H1 (cell line): Measurements from ENCODE around the gene KRT83. TPM values are rescaled to one million over a fixed set of nuclear protein-coding genes. Genes with fewer than 3 reads are reported as not detected.

ENCODE experiments used
- CTCF ChIA-PET: fragments of 300-600 bp; sonication (Branson Sonifier 250); formaldehyde crosslinking; loops from one replicate; lab custom pipeline; 2021; ENCODE audit not compliant: partially characterized antibody; lab: Charles Lee
- POLR2A ChIA-PET: fragments of 300-600 bp; sonication (Branson Sonifier 250); formaldehyde crosslinking; loops from one replicate; lab custom pipeline; 2021; ENCODE audit warnings: inconsistent platforms; ENCODE audit not compliant: partially characterized antibody; lab: Charles Lee
- DNase-seq, 2 experiments: peaks; one replicate each; pipeline versions ENCODE4 v3.0.0 to v3.0.0-alpha.2; 2010 to 2022; ENCODE audit warnings: low spot score in 2 of 2, low read depth in 1 of 2, mixed read lengths in 1 of 2
- FAIRE-seq: peaks from 2 replicates; lab custom pipeline; 2011; peaks lifted over from hg19 to GRCh38; lab: Jason Lieb, UNC
- H2AFZ ChIP-seq: 2 replicates; pipeline ENCODE4 v1.8.1; 2012; ENCODE audit warnings: low read length, inconsistent platforms
- H2AK5ac ChIP-seq: 2 replicates; pipeline ENCODE4 v1.6.1; 2013; ENCODE audit warnings: low read depth, low read length
- H2BK120ac ChIP-seq: replicated peaks from 2 replicates; pipeline ENCODE3; 2013; ENCODE audit warnings: low read depth, low read length, inconsistent platforms
- H2BK12ac ChIP-seq: 2 replicates; pipeline ENCODE4 v1.6.1; 2013; ENCODE audit warnings: low read depth, low read length
- H2BK15ac ChIP-seq: 2 replicates; pipeline ENCODE4 v1.6.1; 2013; ENCODE audit warnings: low read length
- H2BK20ac ChIP-seq: 2 replicates; pipeline ENCODE4 v1.6.1; 2013; ENCODE audit warnings: low read length
- H2BK5ac ChIP-seq: 2 replicates; pipeline ENCODE4 v1.6.1; 2013; ENCODE audit warnings: low read depth, low read length
- H3K14ac ChIP-seq: 2 replicates; pipeline ENCODE4 v1.6.1; 2013; ENCODE audit warnings: inconsistent platforms; ENCODE audit not compliant: insufficient read length
- H3K18ac ChIP-seq: 2 replicates; pipeline ENCODE4 v1.6.1; 2013; ENCODE audit warnings: low read length; ENCODE audit errors: extremely low read depth
- H3K23ac ChIP-seq: 2 replicates; pipeline ENCODE4 v1.6.1; 2013; ENCODE audit warnings: inconsistent platforms; ENCODE audit not compliant: insufficient read length
- H3K23me2 ChIP-seq: 2 replicates; pipeline ENCODE4 v1.6.1; 2013; ENCODE audit warnings: low read depth, low read length
- H3K27ac ChIP-seq: 2 replicates; pipeline ENCODE4 v1.6.1; 2011; ENCODE audit warnings: low read depth, low read length, inconsistent platforms
- H3K27me3 ChIP-seq, 4 experiments: replicated peaks in 1 of 4; 1 replicate in 1 of 4; 2 replicates in 3 of 4; pipeline versions ENCODE4 v1.6.1 to v1.8.1; 2011 to 2013; ENCODE audit warnings: low read length in 3 of 4, mild to moderate bottlenecking in 3 of 4, inconsistent platforms in 2 of 4, mixed read lengths in 2 of 4, moderate library complexity in 1 of 4; ENCODE audit not compliant: control insufficient read depth in 3 of 4, insufficient read depth in 3 of 4; ENCODE audit errors: extremely low read depth in 1 of 4
- H3K36me3 ChIP-seq, 4 experiments: 2 replicates each; pipeline versions ENCODE4 v1.6.1 to v1.8.1; 2011 to 2013; ENCODE audit warnings: mild to moderate bottlenecking in 4 of 4, low read length in 3 of 4, moderate library complexity in 2 of 4, control low read depth in 1 of 4, inconsistent platforms in 1 of 4; ENCODE audit not compliant: insufficient read depth in 4 of 4, control insufficient read depth in 2 of 4
- H3K4ac ChIP-seq: replicated peaks from 2 replicates; pipeline ENCODE3; 2013; ENCODE audit warnings: low read length, low read depth, mixed read lengths, inconsistent platforms; ENCODE audit not compliant: insufficient read length
- H3K4me1 ChIP-seq, 4 experiments: replicated peaks in 1 of 4; 1 replicate in 1 of 4; 2 replicates in 3 of 4; pipeline versions ENCODE4 v1.6.1 to v1.8.1; 2011 to 2013; ENCODE audit warnings: low read length in 3 of 4, inconsistent platforms in 2 of 4, mixed read lengths in 1 of 4; ENCODE audit not compliant: insufficient read depth in 4 of 4, control insufficient read depth in 3 of 4
- H3K4me2 ChIP-seq, 2 experiments: 2 replicates each; pipeline versions ENCODE4 v1.6.1 to v1.8.1; 2011 to 2013; ENCODE audit warnings: low read depth in 2 of 2, low read length in 2 of 2, control low read depth in 1 of 2, inconsistent platforms in 1 of 2, mild to moderate bottlenecking in 1 of 2; ENCODE audit not compliant: insufficient read depth in 1 of 2
- H3K4me3 ChIP-seq, 4 experiments: fragments of 200-600, 300-600 bp in 1 of 4; sonication (generic), shearing (Covaris generic), sonication (Bioruptor Twin) in 1 of 4; 2 replicates each; pipeline versions ENCODE4 v1.5.1 to v1.8.1; 2011 to 2016; ENCODE audit warnings: low read length in 4 of 4, low read depth in 3 of 4, control low read depth in 2 of 4, inconsistent platforms in 2 of 4, mild to moderate bottlenecking in 2 of 4, mixed read lengths in 1 of 4, moderate library complexity in 1 of 4; ENCODE audit not compliant: insufficient read depth in 2 of 4; ENCODE audit errors: extremely low read depth in 1 of 4
- H3K56ac ChIP-seq: replicated peaks from 2 replicates; pipeline ENCODE3; 2013; ENCODE audit warnings: low read depth, mild to moderate bottlenecking, mixed read lengths, low read length, inconsistent platforms; ENCODE audit not compliant: insufficient read length
- H3K79me1 ChIP-seq: 2 replicates; pipeline ENCODE4 v1.6.1; 2013; ENCODE audit warnings: low read depth, low read length, control low read depth
- H3K79me2 ChIP-seq, 2 experiments: 2 replicates each; pipeline versions ENCODE4 v1.6.1 to v1.8.1; 2012 to 2013; ENCODE audit warnings: low read length in 2 of 2, mild to moderate bottlenecking in 2 of 2, inconsistent platforms in 1 of 2; ENCODE audit not compliant: insufficient read depth in 2 of 2, control insufficient read depth in 1 of 2
- H3K9ac ChIP-seq, 4 experiments: replicated peaks in 1 of 4; 1 replicate in 1 of 4; 2 replicates in 3 of 4; pipeline versions ENCODE4 v1.6.1 to v1.8.1; 2011 to 2013; ENCODE audit warnings: low read depth in 3 of 4, low read length in 3 of 4, control low read depth in 2 of 4, mild to moderate bottlenecking in 2 of 4, moderate library complexity in 2 of 4, inconsistent platforms in 1 of 4; ENCODE audit errors: extremely low read depth in 1 of 4
- H3K9me3 ChIP-seq, 2 experiments: 2 replicates each; pipeline versions ENCODE4 v1.6.1 to v1.8.1; 2012 to 2013; ENCODE audit warnings: mild to moderate bottlenecking in 2 of 2, moderate library complexity in 2 of 2, control low read depth in 1 of 2, inconsistent platforms in 1 of 2, low read depth in 1 of 2, low read length in 1 of 2, mixed read lengths in 1 of 2; ENCODE audit not compliant: insufficient read depth in 2 of 2
- H4K20me1 ChIP-seq, 2 experiments: replicated peaks in 1 of 2; 2 replicates each; pipeline versions ENCODE3 to v1.8.1; 2011 to 2013; ENCODE audit warnings: inconsistent platforms in 2 of 2, low read length in 2 of 2, mild to moderate bottlenecking in 1 of 2; ENCODE audit not compliant: insufficient read depth in 2 of 2, control insufficient read depth in 1 of 2
- H4K5ac ChIP-seq: 2 replicates; pipeline ENCODE4 v1.6.1; 2013; ENCODE audit warnings: low read length, low read depth, mixed read lengths, inconsistent platforms; ENCODE audit not compliant: insufficient read length
- H4K8ac ChIP-seq: 2 replicates; pipeline ENCODE4 v1.8.0; 2013; ENCODE audit warnings: mild to moderate bottlenecking, moderate library complexity, low read length, inconsistent platforms; ENCODE audit not compliant: insufficient read depth; ENCODE audit errors: extremely low read depth
- H4K91ac ChIP-seq: replicated peaks from 2 replicates; pipeline ENCODE3; 2013; ENCODE audit warnings: low read length, mixed read lengths, inconsistent platforms; ENCODE audit not compliant: insufficient read length
- CHD1 ChIP-seq: IDR thresholded peaks from 2 replicates; pipeline ENCODE4 v1.6.1; 2012; ENCODE audit warnings: low read depth, low read length, improper control_type of control experiment
- MAFK ChIP-seq: IDR thresholded peaks from 2 replicates; pipeline ENCODE4 v1.6.1; 2012; ENCODE audit warnings: low read depth, mild to moderate bottlenecking, improper control_type of control experiment, low read length
- NRF1 ChIP-seq: IDR thresholded peaks from 2 replicates; pipeline ENCODE4 v1.6.1; 2011; ENCODE audit warnings: mild to moderate bottlenecking, low read depth, low read length, improper control_type of control experiment
- WGBS, 2 experiments: shearing (Covaris generic) in 1 of 2; methylation state at CpG; one replicate each; pipeline versions ENCODE4 v1.1.6 to v1.1.7; 2013 to 2015; ENCODE audit warnings: low lambda C conversion rate in 2 of 2, mixed read lengths in 2 of 2, inconsistent platforms in 1 of 2, low coverage in 1 of 2, missing lambda C conversion rate in 1 of 2; ENCODE audit not compliant: insufficient replicate concordance in 2 of 2, insufficient coverage in 1 of 2, insufficient read length in 1 of 2; ENCODE audit errors: extremely low coverage in 1 of 2, missing lambda C conversion rate in 1 of 2; 5-methylcytosine and 5-hydroxymethylcytosine counted together
- polyA plus RNA-seq, 7 experiments: library from polyadenylated mRNA; depleted of rRNA in 3 of 7; stranded (reverse) in 5 of 7; unstranded in 2 of 7; fragments of >200 nt in 5 of 7; fragments of 200-250 nt in 2 of 7; gene quantifications; 1 replicate in 5 of 7; 2 replicates in 1 of 7; 4 replicates in 1 of 7; pipeline versions ENCODE4 v1.2.1 to v1.2.3, GENCODE V29; 2011 to 2013; ENCODE audit warnings: missing spikeins in 2 of 7, mixed read lengths in 2 of 7
- total RNA-seq: library from RNA; stranded (reverse); fragmentation: NEBNext Ultra II Directional; extraction: Animal tissue kit (Norgen Biotek cat#: 25700); gene quantifications from 2 replicates; pipeline ENCODE4 v1.2.1, GENCODE V29; 2021
- TF ChIP-seq, protein P1 (sequence below), 3 experiments: IDR thresholded peaks; 1 replicate in 2 of 3; 2 replicates in 1 of 3; pipeline versions ENCODE4 v1.5.1 to v1.6.1; 2011; ENCODE audit warnings: low read length in 3 of 3, mild to moderate bottlenecking in 3 of 3, inconsistent platforms in 2 of 3, low read depth in 1 of 3, moderate library complexity in 1 of 3; ENCODE audit not compliant: insufficient read depth in 1 of 3; ENCODE audit errors: control extremely low read depth in 1 of 3

KRT83 gene
- total and polyA plus RNA-seq, 2 of the 8 experiments (the other 6 are each of a cell fraction or from before 2014, with no cell fraction given), result not detected

DNA sequence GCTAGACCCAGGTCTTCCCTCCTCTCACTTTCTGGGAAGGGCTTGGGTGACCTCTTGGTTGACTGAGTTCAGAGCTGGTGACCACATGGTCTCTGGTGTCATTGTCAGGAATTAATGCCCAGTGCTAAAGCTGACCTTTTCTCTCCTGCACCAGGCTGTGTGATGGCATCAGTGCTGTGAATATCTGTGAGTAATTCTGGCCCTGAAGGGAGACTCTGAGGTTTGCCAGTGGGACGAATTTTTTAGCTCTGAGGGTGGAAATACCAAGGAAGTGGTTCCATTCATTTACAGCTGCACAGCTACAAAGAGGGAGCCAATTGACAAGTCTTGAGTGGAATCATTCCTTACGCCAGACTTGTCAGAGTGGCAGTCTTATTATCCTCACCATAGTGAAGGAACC is 53.0 kb downstream of the KRT83 start:
- DNase-seq, result no peak
- H2AFZ ChIP-seq, result no peak overlapping the region

More for the DNA sequence above, 53.0 kb downstream of the KRT83 start:
- no peak overlapping the region for H3K56ac ChIP-seq
- no peak overlapping the region for H3K14ac ChIP-seq
- CTCF ChIA-PET, result interaction anchor here (0.8 to 7.0 kb wide), 6 partner anchors 10 to 47 kb away, joined by 3 to 87 read pairs (median 6); partner anchors contain the start of gene KRT86
- H3K27ac ChIP-seq, result no peak overlapping the region
- POLR2A ChIA-PET, result no interaction called here
- H2BK15ac ChIP-seq, result no peak overlapping the region
- H2BK5ac ChIP-seq, result no peak overlapping the region
- no peak overlapping the region for H3K9ac ChIP-seq
- H4K20me1 ChIP-seq, result no peaks in the 10 kb centered on the region
- no peak overlapping the region for H4K8ac ChIP-seq
- no peaks in the 10 kb centered on the region for H3K36me3 ChIP-seq
- no peak overlapping the region for H3K18ac ChIP-seq
- H3K4me3 ChIP-seq, result no peak overlapping the region
- FAIRE-seq, result no peak
- H2BK20ac ChIP-seq, result no peak overlapping the region
- no peak overlapping the region for H3K4ac ChIP-seq
- H3K79me1 ChIP-seq, result no peaks in the 10 kb centered on the region
- no peaks in the 10 kb centered on the region for H3K23me2 ChIP-seq
- H3K23ac ChIP-seq, result no peak overlapping the region
- no peak overlapping the region for H2AK5ac ChIP-seq
- H3K27me3 ChIP-seq, result no peaks in the 10 kb centered on the region; a peak in 1 of 7 replicates
- no peak overlapping the region for H2BK120ac ChIP-seq
- H4K91ac ChIP-seq, result no peak overlapping the region
- no peaks in the 10 kb centered on the region for H3K9me3 ChIP-seq
- WGBS, 2 experiments, result 92% methylated on average over 2 of the region's 2 CpGs; no CpG with 5 or more reads in 1 of the 2 experiments
- H3K4me2 ChIP-seq, result no peak overlapping the region
- no peak overlapping the region for H4K5ac ChIP-seq
- no peak for TF ChIP-seq NRF1
- TF ChIP-seq, protein P1, sequence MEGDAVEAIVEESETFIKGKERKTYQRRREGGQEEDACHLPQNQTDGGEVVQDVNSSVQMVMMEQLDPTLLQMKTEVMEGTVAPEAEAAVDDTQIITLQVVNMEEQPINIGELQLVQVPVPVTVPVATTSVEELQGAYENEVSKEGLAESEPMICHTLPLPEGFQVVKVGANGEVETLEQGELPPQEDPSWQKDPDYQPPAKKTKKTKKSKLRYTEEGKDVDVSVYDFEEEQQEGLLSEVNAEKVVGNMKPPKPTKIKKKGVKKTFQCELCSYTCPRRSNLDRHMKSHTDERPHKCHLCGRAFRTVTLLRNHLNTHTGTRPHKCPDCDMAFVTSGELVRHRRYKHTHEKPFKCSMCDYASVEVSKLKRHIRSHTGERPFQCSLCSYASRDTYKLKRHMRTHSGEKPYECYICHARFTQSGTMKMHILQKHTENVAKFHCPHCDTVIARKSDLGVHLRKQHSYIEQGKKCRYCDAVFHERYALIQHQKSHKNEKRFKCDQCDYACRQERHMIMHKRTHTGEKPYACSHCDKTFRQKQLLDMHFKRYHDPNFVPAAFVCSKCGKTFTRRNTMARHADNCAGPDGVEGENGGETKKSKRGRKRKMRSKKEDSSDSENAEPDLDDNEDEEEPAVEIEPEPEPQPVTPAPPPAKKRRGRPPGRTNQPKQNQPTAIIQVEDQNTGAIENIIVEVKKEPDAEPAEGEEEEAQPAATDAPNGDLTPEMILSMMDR (IDR thresholded peaks at IDR 0.05; ENCODE audit: control extremely low read depth in 1 of 3, insufficient read depth in 1 of 3, low read depth in 1 of 3, low read length in 3 of 3), result no peak
- no peak for TF ChIP-seq MAFK
- TF ChIP-seq CHD1, result no peak
- H2BK12ac ChIP-seq, result no peak overlapping the region
- no peaks in the 10 kb centered on the region for H3K79me2 ChIP-seq
- H3K4me1 ChIP-seq, result no peaks in the 10 kb centered on the region
